Astrocyte of the spinal cord (primary cell): ENCODE measurements around the gene RALGAPB.

Source experiments
- DNase-seq: peaks from one replicate; pipeline ENCODE4 v3.0.0; 2011; ENCODE audit warnings: low read depth, low spot score
- H3K4me3 ChIP-seq: 2 replicates; pipeline ENCODE4 v1.5.1; 2011; ENCODE audit warnings: low read depth, mild to moderate bottlenecking, low read length, moderate library complexity
- in situ Hi-C: cut with HindIII; loops from 2 replicates; pipeline ENCODE4 v1.10.0; 2017; ENCODE audit warnings: low sequenced_read_pairs
- TF ChIP-seq, protein P1 (sequence below): IDR thresholded peaks from 2 replicates; pipeline ENCODE4 v1.5.1; 2012; ENCODE audit warnings: low read depth, mild to moderate bottlenecking, low read length, inconsistent platforms

Gene RALGAPB

DNA sequence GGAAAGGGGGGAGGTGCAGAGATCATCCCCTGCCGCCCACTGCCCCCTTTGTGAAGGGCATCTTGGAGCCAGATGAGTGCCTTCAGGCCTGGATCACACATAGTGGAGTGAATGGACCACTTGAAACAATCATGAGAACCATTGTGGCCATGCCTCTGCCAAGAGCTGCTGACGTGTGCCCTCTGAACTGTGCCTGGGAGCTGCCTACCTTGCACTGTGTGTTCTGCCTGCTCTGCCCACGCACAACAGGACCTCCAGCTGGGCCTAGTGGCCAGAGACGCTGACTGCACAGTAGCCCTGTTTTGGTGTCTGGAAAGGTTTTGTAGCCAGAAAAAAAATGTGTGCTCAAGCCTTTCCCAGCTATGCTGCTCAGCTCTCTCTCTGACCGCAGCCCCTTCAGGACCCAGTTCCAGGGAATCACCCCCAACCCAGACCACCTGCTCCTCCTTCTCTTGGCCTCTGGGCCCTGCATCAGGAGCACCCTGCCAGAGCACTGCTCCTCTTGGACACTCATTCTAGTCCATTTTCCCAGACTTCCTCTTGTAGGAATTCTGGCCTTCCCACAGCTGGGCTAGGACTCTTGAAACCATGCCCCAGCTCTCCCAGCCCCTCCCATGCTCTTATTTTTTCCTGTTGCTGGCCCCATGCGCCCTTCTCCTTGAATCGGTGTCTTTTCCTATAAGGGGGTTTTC is 106.7 kb downstream of the RALGAPB start:
- no peak for DNase-seq
- in situ Hi-C loops = no loop called here
- no peak overlapping the region for H3K4me3 ChIP-seq
- TF ChIP-seq, protein P1, sequence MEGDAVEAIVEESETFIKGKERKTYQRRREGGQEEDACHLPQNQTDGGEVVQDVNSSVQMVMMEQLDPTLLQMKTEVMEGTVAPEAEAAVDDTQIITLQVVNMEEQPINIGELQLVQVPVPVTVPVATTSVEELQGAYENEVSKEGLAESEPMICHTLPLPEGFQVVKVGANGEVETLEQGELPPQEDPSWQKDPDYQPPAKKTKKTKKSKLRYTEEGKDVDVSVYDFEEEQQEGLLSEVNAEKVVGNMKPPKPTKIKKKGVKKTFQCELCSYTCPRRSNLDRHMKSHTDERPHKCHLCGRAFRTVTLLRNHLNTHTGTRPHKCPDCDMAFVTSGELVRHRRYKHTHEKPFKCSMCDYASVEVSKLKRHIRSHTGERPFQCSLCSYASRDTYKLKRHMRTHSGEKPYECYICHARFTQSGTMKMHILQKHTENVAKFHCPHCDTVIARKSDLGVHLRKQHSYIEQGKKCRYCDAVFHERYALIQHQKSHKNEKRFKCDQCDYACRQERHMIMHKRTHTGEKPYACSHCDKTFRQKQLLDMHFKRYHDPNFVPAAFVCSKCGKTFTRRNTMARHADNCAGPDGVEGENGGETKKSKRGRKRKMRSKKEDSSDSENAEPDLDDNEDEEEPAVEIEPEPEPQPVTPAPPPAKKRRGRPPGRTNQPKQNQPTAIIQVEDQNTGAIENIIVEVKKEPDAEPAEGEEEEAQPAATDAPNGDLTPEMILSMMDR = no peak

- DNase-seq = no peak
- in situ Hi-C loops = no loop called here
- no peak overlapping the region for H3K4me3 ChIP-seq
- TF ChIP-seq, protein P1 = no peak
Observed at GRCh38 chr20:38579921-38580320, 107.3 kb downstream of the RALGAPB start.

- in situ Hi-C loops = no loop called here
- no peak for DNase-seq
- no peak within 1 kb of the TSS for H3K4me3 ChIP-seq
- TF ChIP-seq, protein P1 = no peak
Observed at GRCh38 chr20:38581013-38581412, 108.4 kb downstream of the RALGAPB start, which contains the start of gene ADIG. TSS of gene ADIG (plus strand) at chr20:38581197. CDS start at chr20:38581251, 54 bp downstream.

DNA sequence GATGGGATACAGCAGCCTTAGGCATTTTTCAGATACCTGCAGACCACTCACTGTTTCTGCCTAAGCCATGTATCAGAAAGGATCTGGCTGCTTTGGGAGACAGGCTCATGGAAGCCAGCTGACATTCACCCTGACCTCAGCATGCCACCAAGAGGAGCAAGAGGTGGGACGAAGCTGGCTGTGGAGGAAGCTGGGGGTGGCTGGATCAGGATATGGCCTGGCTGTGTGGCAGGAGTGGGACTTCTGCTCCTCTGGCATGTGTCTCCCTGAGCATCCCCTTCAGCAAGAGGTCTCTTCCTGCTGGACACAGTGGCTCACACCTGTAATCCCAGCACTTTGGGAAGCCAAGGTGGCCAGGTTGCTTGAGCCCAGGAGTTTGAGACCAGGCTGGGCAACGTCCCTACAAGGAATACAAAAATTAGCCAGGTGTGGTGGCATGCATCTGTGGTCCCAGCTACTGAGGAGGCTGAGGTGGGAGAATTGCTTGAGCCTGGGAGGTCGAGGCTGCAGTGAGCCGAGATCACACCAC is 109.3 kb downstream of the RALGAPB start:
- H3K4me3 ChIP-seq = no peak overlapping the region
- no peak for DNase-seq
- TF ChIP-seq, protein P1 = no peak
- in situ Hi-C loops = no loop called here

GRCh38 chr20:38583306-38583705 is 110.7 kb downstream of the RALGAPB start:
- no peak overlapping the region for H3K4me3 ChIP-seq
- in situ Hi-C loops = no loop called here
- no peak for DNase-seq
- TF ChIP-seq, protein P1 = no peak

DNA sequence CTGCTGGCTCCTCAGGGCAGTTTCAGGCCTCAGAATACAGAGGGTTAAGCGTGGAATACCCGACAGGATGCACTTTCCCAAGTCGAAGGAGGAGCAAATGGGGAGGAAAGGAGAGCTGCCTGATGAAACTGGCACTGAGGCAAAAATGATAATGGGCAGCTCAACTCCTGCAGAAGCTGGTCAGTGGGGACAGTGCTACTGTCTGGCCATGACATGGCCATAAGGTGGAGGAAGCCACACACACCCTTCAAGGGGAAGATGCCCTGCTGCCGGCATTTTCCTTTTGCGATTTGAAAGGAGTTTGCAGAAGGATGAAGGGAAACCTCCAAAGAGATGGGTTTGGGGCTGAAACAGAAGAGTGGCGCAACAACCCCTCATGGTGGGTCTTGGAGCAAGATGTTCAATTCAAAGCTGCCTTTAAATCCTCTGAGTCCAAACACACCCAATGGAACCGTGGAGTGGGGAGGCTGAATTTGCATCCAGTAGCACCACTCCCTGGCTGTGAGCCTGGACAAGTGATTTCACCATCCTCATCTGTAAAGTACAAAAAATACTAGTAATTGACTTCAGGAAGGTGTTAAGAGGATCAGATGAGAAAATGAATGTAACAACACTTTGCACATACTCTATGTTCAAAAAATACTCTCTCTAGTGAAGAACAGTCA is 111.6 kb downstream of the RALGAPB start:
- no peak for DNase-seq
- in situ Hi-C loops = no loop called here
- TF ChIP-seq, protein P1 = no peak
- no peak overlapping the region for H3K4me3 ChIP-seq
